ENCODE measurements around the gene RGS7. TPM values are rescaled to one million over a fixed set of nuclear protein-coding genes. Genes with fewer than 3 reads are reported as not detected.

The RGS7 gene
- polyA plus RNA-seq, 6 donors from 2014 or later = 0.29 to 2.9 (median 1.5) TPM

DNA sequence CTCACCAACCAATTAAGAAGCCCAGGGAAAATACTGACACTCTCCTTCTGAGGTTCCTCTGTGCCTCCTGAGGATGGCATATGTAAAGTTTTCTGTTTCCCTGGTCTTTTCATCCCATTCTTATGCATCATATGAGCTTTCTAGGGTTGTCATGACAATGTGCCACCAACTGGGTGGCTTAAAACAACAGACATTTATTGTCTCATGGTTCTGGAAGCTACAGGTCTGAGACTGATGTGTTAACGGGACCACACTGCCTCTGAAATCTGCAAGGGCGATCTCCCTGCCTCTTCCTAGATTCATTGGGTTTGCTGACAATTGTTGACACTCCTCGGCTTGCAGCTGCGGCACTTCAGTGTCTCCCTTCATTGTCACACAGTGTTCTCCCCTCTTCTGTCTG lies 308.4 kb downstream of the RGS7 start:
- ATAC-seq (ENCODE audit: low read depth in 2 of 2) (no peak), DNase-seq (no peak)
- Mint-ChIP-seq H3K4me1 (no peaks in the 10 kb centered on the region), H3K27me3 (no peaks in the 10 kb centered on the region), H3K27ac (no peak overlapping the region), H3K36me3 (peaks cover 0 to 4% of the 10 kb centered on the region in 2 donors), H3K4me3 (no peak overlapping the region), H3K9me3 (peaks cover 0 to 4% (median 0%) of the 10 kb centered on the region in 7 donors)

- H3K4me3 Mint-ChIP-seq = no peak overlapping the region
- ATAC-seq (ENCODE audit: low read depth in 2 of 2) (no peak), DNase-seq (no peak)
- H3K36me3 Mint-ChIP-seq = peaks cover 0 to 4% of the 10 kb centered on the region in 2 donors
- no peaks in the 10 kb centered on the region for H3K4me1 Mint-ChIP-seq
- peaks cover 0 to 4% (median 0%) of the 10 kb centered on the region in 7 donors for H3K9me3 Mint-ChIP-seq
- H3K27ac Mint-ChIP-seq = peak overlapping the region in 1 of 6 donors; percentile 4
- no peaks in the 10 kb centered on the region for H3K27me3 Mint-ChIP-seq
Observed at GRCh38 chr1:241045659-241046058, 311.3 kb downstream of the RGS7 start.

DNA sequence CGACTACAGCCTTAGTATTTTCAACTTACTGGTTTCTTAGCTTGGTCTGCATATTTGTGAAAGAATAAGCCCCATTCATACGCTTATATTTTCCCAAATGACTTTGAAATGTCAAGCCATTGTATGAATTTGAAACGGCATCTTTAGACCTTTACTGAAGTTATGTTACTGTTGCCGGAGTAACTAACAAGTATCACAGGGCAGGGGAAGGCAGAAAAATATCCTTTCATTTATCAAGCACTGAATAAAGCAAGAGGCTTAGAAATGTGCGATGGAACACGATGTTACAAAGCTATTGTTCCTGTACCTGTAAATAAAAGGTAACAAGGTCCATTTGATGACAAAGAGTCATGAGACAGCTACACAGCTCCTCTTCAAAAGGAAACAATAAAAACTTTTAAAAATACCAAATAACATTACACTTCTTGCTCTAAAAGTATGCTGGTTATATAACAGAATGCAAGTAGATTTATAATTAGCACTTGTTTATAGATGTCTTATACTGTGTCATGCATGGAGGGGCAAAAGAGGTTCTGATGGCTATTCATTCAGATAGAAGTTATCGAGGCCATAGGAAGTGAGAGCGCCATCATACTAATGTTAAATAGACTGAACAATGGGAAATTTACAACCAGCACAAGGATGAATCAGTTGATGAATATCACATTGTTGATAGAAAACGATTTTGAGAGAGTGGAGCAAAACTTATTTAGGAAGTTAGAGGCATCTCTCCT lies 322.6 kb downstream of the RGS7 start:
- Mint-ChIP-seq H3K4me1 (no peaks in the 10 kb centered on the region), H3K9me3 (peaks cover 0 to 9% (median 5%) of the 10 kb centered on the region in 7 donors), H3K27ac (no peak overlapping the region), H3K27me3 (no peaks in the 10 kb centered on the region), H3K4me3 (no peak overlapping the region), H3K36me3 (peaks cover 0 to 6% of the 10 kb centered on the region in 2 donors)
- ATAC-seq (ENCODE audit: low read depth in 2 of 2) (no peak), DNase-seq (no peak)

GRCh38 chr1:241024834-241025233 lies 332.2 kb downstream of the RGS7 start:
- no peaks in the 10 kb centered on the region for H3K27me3 Mint-ChIP-seq
- H3K27ac Mint-ChIP-seq = no peak overlapping the region
- no peak for DNase-seq
- H3K9me3 Mint-ChIP-seq = peaks cover 0 to 5% (median 2%) of the 10 kb centered on the region in 7 donors
- no peak for ATAC-seq (ENCODE audit: low read depth in 2 of 2)
- no peak overlapping the region for H3K4me3 Mint-ChIP-seq
- no peaks in the 10 kb centered on the region for H3K4me1 Mint-ChIP-seq
- H3K36me3 Mint-ChIP-seq = no peaks in the 10 kb centered on the region

- Mint-ChIP-seq H3K27me3 (no peaks in the 10 kb centered on the region), H3K4me3 (no peak overlapping the region)
- ATAC-seq (ENCODE audit: low read depth in 2 of 2) = no peak
Observed at GRCh38 chr1:241022366-241022765, 334.6 kb downstream of the RGS7 start.

GRCh38 chr1:241020851-241021697 lies 335.9 kb downstream of the RGS7 start:
- Mint-ChIP-seq H3K36me3 (peaks cover 0 to 8% of the 10 kb centered on the region in 2 donors), H3K4me3 (no peak overlapping the region)

More at GRCh38 chr1:241022366-241022765, 334.6 kb downstream of the RGS7 start:
- Mint-ChIP-seq H3K4me1 (no peaks in the 10 kb centered on the region), H3K9me3 (peaks cover 0 to 18% (median 13%) of the 10 kb centered on the region in 7 donors), H3K36me3 (peaks cover 0 to 8% of the 10 kb centered on the region in 2 donors), H3K27ac (no peak overlapping the region)
- no peak for DNase-seq

GRCh38 chr1:241012708-241013340 lies 344.2 kb downstream of the RGS7 start:
- Mint-ChIP-seq H3K27ac (no peak overlapping the region), H3K27me3 (no peaks in the 10 kb centered on the region), H3K4me1 (no peaks in the 10 kb centered on the region), H3K36me3 (peaks cover 0 to 4% of the 10 kb centered on the region in 2 donors), H3K9me3 (peaks cover 5 to 16% (median 11%) of the 10 kb centered on the region in 7 donors), H3K4me3 (no peak overlapping the region)
- DNase-seq (no peak), ATAC-seq (ENCODE audit: low read depth in 2 of 2) (no peak)

More at GRCh38 chr1:241020851-241021697, 335.9 kb downstream of the RGS7 start:
- Mint-ChIP-seq H3K9me3 (peaks cover 3 to 26% (median 16%) of the 10 kb centered on the region in 7 donors), H3K27ac (no peak overlapping the region), H3K4me1 (no peaks in the 10 kb centered on the region), H3K27me3 (no peaks in the 10 kb centered on the region)
- DNase-seq (no peak), ATAC-seq (ENCODE audit: low read depth in 2 of 2) (no peak)

- Mint-ChIP-seq H3K9me3 (peaks cover 0 to 9% (median 2%) of the 10 kb centered on the region in 7 donors), H3K36me3 (no peaks in the 10 kb centered on the region), H3K27me3 (no peaks in the 10 kb centered on the region), H3K4me3 (no peak overlapping the region), H3K27ac (no peak overlapping the region), H3K4me1 (no peaks in the 10 kb centered on the region)
- DNase-seq = no peak
- no peak for ATAC-seq (ENCODE audit: low read depth in 2 of 2)
Observed at GRCh38 chr1:241007668-241008067, 349.3 kb downstream of the RGS7 start.

DNA sequence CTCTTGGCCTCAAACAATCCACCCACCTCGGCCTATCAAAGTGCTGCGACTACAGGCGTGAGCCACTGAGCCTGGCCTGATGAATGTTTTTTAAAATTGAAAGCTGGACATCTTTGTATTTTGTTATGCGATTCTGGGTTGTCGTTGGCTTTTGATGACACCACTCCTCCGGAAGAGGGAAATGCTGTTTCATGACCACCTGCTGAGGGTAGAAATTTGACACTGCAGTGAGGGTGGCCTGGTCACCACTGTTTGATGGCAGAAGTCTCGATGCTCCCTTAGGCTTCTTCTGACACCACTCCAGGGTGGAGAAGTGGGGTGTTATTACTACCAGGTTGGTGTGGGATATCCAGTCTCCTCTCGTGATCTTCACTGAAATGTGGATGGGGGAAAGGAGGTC lies 357.2 kb downstream of the RGS7 start:
- DNase-seq = no peak
- Mint-ChIP-seq H3K27me3 (no peaks in the 10 kb centered on the region), H3K4me1 (no peaks in the 10 kb centered on the region), H3K9me3 (peaks cover 0 to 5% (median 0%) of the 10 kb centered on the region in 7 donors), H3K27ac (peak overlapping the region in 1 of 6 donors; percentile 39), H3K4me3 (no peak overlapping the region), H3K36me3 (no peaks in the 10 kb centered on the region)
- ATAC-seq (ENCODE audit: low read depth in 2 of 2) = no peak

DNA sequence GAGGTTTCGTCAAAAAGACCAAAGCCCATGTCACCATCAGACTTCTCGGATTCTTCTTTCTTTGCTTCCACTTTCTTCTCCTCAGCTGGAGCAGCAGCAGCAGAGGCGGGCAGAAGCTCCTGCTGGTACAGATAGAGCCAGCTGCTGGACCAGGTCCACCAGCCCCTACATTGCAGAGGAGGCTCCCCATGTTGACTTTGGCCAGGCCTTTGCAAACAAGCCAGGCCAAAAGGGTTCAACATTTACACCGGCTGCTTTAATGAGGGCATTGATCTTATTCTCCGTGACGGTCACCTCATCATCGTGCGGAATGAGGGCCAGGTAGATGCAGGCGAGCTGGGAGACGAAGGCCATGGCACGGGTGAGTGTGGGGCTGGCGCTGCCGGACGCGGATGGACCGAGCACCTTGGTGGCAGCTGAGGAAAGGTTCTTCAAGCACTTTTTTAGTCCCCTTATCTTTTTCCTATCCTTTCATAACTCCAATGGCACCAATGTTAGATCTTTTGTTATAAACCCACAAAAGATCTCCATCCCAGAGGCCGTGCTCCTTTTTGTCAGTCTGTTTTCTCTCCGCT lies 358.5 kb downstream of the RGS7 start:
- ATAC-seq (ENCODE audit: low read depth in 2 of 2) = no peak
- peaks cover 0 to 5% (median 2%) of the 10 kb centered on the region in 7 donors for H3K9me3 Mint-ChIP-seq
- H3K27ac Mint-ChIP-seq = no peak overlapping the region
- DNase-seq = no peak
- H3K4me3 Mint-ChIP-seq = peak overlapping the region in 1 of 8 donors; percentile 69
- no peaks in the 10 kb centered on the region for H3K27me3 Mint-ChIP-seq
- no peaks in the 10 kb centered on the region for H3K4me1 Mint-ChIP-seq
- H3K36me3 Mint-ChIP-seq = no peaks in the 10 kb centered on the region

DNA sequence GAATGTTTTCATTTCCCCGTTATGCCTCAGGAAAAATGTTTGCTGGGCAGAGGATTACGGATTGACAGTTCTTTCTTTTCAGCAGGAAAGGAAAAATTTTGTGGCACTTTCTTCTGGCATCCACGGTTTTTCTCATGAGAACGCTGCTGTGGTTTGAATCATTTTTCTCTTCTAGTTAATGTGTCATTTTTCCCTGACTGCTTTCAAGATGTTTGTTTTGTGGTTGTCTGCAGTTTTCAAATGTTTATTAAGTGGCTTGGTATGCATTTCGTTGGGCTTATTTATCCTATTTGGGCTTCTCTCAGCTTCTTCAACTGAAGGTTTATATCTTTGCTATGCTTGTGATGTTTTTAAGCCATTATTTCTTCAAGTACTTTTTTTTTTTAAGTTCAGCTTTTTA lies 359.0 kb downstream of the RGS7 start:
- DNase-seq (no peak), ATAC-seq (ENCODE audit: low read depth in 2 of 2) (no peak)
- H3K4me3 Mint-ChIP-seq = no peak overlapping the region
- peaks cover 0 to 10% (median 2%) of the 10 kb centered on the region in 7 donors for H3K9me3 Mint-ChIP-seq
- no peak overlapping the region for H3K27ac Mint-ChIP-seq
- no peaks in the 10 kb centered on the region for H3K4me1 Mint-ChIP-seq
- no peaks in the 10 kb centered on the region for H3K27me3 Mint-ChIP-seq
- no peaks in the 10 kb centered on the region for H3K36me3 Mint-ChIP-seq

- Mint-ChIP-seq H3K36me3 (no peaks in the 10 kb centered on the region), H3K4me3 (no peak overlapping the region), H3K27ac (no peak overlapping the region), H3K27me3 (no peaks in the 10 kb centered on the region), H3K4me1 (no peaks in the 10 kb centered on the region), H3K9me3 (peaks cover 0 to 10% (median 3%) of the 10 kb centered on the region in 7 donors)
- ATAC-seq (ENCODE audit: low read depth in 2 of 2) = no peak
- no peak for DNase-seq
Observed at GRCh38 chr1:240993004-240993403, 364.0 kb downstream of the RGS7 start.

DNA sequence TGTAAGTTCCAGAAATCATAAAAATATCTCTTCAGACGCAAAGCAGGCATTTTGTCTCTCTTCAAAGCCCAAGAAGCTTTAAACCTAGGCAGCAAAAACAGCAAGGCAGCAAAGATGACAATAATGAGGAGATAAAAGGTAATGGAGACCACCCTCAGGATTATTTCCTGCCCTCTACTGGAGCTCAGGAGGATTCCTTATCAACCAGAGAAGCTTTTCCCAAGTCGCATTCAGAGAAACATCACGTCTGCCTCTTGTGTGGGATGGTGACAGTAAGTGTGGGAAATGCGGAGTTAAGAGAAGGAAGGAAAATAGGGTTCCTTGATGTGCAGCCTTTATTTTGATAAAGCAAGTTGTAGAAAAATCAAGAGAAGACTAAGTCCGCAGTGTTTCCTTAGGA lies 365.8 kb downstream of the RGS7 start:
- DNase-seq = no peak
- Mint-ChIP-seq H3K27me3 (no peaks in the 10 kb centered on the region), H3K27ac (no peak overlapping the region), H3K9me3 (peaks cover 0 to 10% (median 3%) of the 10 kb centered on the region in 7 donors), H3K4me1 (no peaks in the 10 kb centered on the region), H3K36me3 (no peaks in the 10 kb centered on the region), H3K4me3 (no peak overlapping the region)
- ATAC-seq (ENCODE audit: low read depth in 2 of 2) = no peak
